GM21723 (cell line): ENCODE measurements around the gene C1QTNF12.
"Not testable (repeated sequence)": the region's sequence is repeated elsewhere in the genome, so short reads cannot be mapped to it uniquely, and the experiment has no call there.

Experiments
- ATAC-seq: cut with Tn5 transposase; IDR thresholded peaks from one replicate; pipeline ENCODE4 v1.9.1; 2021; ENCODE audit warnings: mild to moderate bottlenecking, moderate library complexity; ENCODE audit not compliant: unreplicated experiment

C1QTNF12 gene

GRCh38 chr1:1200876-1201810 is 45.4 kb downstream of the C1QTNF12 start:
- no peak for ATAC-seq

GRCh38 chr1:1199961-1200875 is 46.3 kb downstream of the C1QTNF12 start:
- no peak for ATAC-seq

GRCh38 chr1:1199141-1199960 is 47.2 kb downstream of the C1QTNF12 start:
- no peak for ATAC-seq

- no peak for ATAC-seq
These were observed 47.9 kb downstream of the C1QTNF12 start for GRCh38 chr1:1198423-1199140.

- no peak for ATAC-seq
These were observed 48.7 kb downstream of the C1QTNF12 start for GRCh38 chr1:1197551-1198422.

- no peak for ATAC-seq
These were observed 49.4 kb downstream of the C1QTNF12 start for GRCh38 chr1:1197188-1197500.

- ATAC-seq, result no peak
These were observed 49.9 kb downstream of the C1QTNF12 start for GRCh38 chr1:1196431-1197187.

GRCh38 chr1:1195726-1196125 is 50.8 kb downstream of the C1QTNF12 start:
- not testable (repeated sequence) for ATAC-seq

GRCh38 chr1:1194723-1195122 is 51.8 kb downstream of the C1QTNF12 start:
- ATAC-seq, result no peak
